Measurements from ENCODE around the gene TBCCD1. TPM values are rescaled to one million over a fixed set of nuclear protein-coding genes. Genes with fewer than 3 reads are reported as not detected.

The TBCCD1 gene
- total RNA-seq, 1 experiment from 2014 or later = 25.1 TPM

DNA sequence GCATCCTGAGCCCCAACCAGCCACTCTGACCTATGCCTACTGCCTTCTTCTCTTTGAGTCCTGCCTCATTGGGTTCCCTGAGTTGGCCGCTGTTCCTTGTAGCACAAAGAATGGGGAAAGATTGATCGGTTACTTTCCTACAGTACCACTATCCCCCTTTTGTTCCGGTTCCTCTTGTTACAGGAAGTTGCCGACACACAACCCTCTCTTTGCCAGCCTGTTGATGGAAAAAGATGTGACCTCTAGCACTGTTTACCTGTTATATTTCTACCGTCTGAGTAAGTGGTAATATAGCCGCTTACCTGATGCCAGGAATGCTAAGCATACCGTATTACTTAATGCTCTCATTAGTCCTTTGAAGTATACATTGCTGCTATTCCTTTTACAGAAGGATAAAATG lies 36.0 kb upstream of the TBCCD1 start:
- no peaks in the 10 kb centered on the region for H3K27me3 Mint-ChIP-seq (ENCODE audit: unreplicated experiment)
- DNase-seq = no peak
- H3K9me3 Mint-ChIP-seq (ENCODE audit: low read depth, unreplicated experiment) = no peaks in the 10 kb centered on the region
- intact Hi-C loops (cut with micrococcal nuclease; ENCODE audit: unreplicated experiment) = no loop called here
- no peak overlapping the region for H3K27ac Mint-ChIP-seq (ENCODE audit: unreplicated experiment)
- BruUV-seq (replicated peaks) = no TSS peak
- TF ChIP-seq, protein P1, sequence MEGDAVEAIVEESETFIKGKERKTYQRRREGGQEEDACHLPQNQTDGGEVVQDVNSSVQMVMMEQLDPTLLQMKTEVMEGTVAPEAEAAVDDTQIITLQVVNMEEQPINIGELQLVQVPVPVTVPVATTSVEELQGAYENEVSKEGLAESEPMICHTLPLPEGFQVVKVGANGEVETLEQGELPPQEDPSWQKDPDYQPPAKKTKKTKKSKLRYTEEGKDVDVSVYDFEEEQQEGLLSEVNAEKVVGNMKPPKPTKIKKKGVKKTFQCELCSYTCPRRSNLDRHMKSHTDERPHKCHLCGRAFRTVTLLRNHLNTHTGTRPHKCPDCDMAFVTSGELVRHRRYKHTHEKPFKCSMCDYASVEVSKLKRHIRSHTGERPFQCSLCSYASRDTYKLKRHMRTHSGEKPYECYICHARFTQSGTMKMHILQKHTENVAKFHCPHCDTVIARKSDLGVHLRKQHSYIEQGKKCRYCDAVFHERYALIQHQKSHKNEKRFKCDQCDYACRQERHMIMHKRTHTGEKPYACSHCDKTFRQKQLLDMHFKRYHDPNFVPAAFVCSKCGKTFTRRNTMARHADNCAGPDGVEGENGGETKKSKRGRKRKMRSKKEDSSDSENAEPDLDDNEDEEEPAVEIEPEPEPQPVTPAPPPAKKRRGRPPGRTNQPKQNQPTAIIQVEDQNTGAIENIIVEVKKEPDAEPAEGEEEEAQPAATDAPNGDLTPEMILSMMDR (IDR thresholded peaks at IDR 0.05; ENCODE audit: unreplicated experiment) = no peak
- peaks cover 7% of the 10 kb centered on the region for H3K36me3 Mint-ChIP-seq (ENCODE audit: insufficient read depth, unreplicated experiment)
- H3K4me3 Mint-ChIP-seq (ENCODE audit: low read depth, unreplicated experiment) = no peak overlapping the region
- CTCF ChIA-PET = interaction anchor here (1.0 kb wide), 1 partner anchor 12 kb away, joined by 4 read pairs; no protein-coding TSS in a partner anchor
- H3K4me1 Mint-ChIP-seq (ENCODE audit: low read depth, unreplicated experiment) = peaks cover 71% of the 10 kb centered on the region

DNA sequence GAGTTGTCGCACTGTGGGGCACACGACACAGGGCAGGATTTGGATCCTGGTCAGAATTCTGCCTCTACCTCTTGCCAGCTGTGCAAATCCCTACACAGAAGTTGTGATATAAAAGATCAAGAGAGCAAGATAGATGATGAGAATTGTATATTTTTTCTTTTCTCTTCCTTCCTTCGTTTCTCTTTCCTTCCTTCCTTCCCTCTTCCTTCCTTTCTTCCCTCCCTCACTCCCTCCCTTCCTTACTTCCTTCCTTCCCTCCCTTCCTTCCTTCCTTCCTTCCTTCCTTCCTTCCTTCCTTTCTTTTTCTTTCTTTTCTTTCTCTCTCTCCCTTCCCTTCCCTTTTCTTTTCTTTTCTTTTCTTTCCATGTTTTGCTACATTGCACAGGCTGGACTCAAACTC lies 33.8 kb upstream of the TBCCD1 start:
- no TSS peak for BruUV-seq (replicated peaks)
- Mint-ChIP-seq H3K27me3 (ENCODE audit: unreplicated experiment) (no peaks in the 10 kb centered on the region), H3K9me3 (ENCODE audit: low read depth, unreplicated experiment) (no peaks in the 10 kb centered on the region), H3K4me1 (ENCODE audit: low read depth, unreplicated experiment) (peaks cover 67% of the 10 kb centered on the region), H3K4me3 (ENCODE audit: low read depth, unreplicated experiment) (no peak overlapping the region), H3K36me3 (ENCODE audit: insufficient read depth, unreplicated experiment) (peaks cover 7% of the 10 kb centered on the region), H3K27ac (ENCODE audit: unreplicated experiment) (no peak overlapping the region)
- TF ChIP-seq, protein P1 (IDR thresholded peaks at IDR 0.05; ENCODE audit: unreplicated experiment) = no peak
- CTCF ChIA-PET = interaction anchor here (4.3 kb wide), 1 partner anchor 10 kb away, joined by 14 read pairs; no protein-coding TSS in a partner anchor
- intact Hi-C loops (cut with micrococcal nuclease; ENCODE audit: unreplicated experiment) = no loop called here
- no peak for DNase-seq

- Mint-ChIP-seq H3K36me3 (ENCODE audit: insufficient read depth, unreplicated experiment) (peaks cover 7% of the 10 kb centered on the region), H3K27me3 (ENCODE audit: unreplicated experiment) (no peaks in the 10 kb centered on the region), H3K9me3 (ENCODE audit: low read depth, unreplicated experiment) (no peaks in the 10 kb centered on the region), H3K4me3 (ENCODE audit: low read depth, unreplicated experiment) (no peak overlapping the region), H3K4me1 (ENCODE audit: low read depth, unreplicated experiment) (peaks cover 58% of the 10 kb centered on the region), H3K27ac (ENCODE audit: unreplicated experiment) (peak overlapping the region; percentile 84)
- intact Hi-C loops (cut with micrococcal nuclease; ENCODE audit: unreplicated experiment) = no loop called here
- TF ChIP-seq, protein P1 (IDR thresholded peaks at IDR 0.05; ENCODE audit: unreplicated experiment) = no peak
- no peak for DNase-seq
- CTCF ChIA-PET = interaction anchor here (1.1 to 4.3 kb wide), 3 partner anchors 9 to 29 kb away, joined by 3 to 14 read pairs (median 8); partner anchors contain the start of gene DNAJB11
- no TSS peak for BruUV-seq (replicated peaks)
Observed at GRCh38 chr3:186599785-186600166, 32.6 kb upstream of the TBCCD1 start.

- Mint-ChIP-seq H3K27ac (ENCODE audit: unreplicated experiment) (peak overlapping the region; percentile 84), H3K4me3 (ENCODE audit: low read depth, unreplicated experiment) (no peak overlapping the region), H3K36me3 (ENCODE audit: insufficient read depth, unreplicated experiment) (peaks cover 7% of the 10 kb centered on the region), H3K9me3 (ENCODE audit: low read depth, unreplicated experiment) (no peaks in the 10 kb centered on the region), H3K27me3 (ENCODE audit: unreplicated experiment) (no peaks in the 10 kb centered on the region), H3K4me1 (ENCODE audit: low read depth, unreplicated experiment) (peaks cover 58% of the 10 kb centered on the region)
- no TSS peak for BruUV-seq (replicated peaks)
- CTCF ChIA-PET = interaction anchor here (0.8 to 4.3 kb wide), 5 partner anchors 9 to 29 kb away, joined by 3 to 14 read pairs (median 5); partner anchors contain the start of gene DNAJB11
- TF ChIP-seq, protein P1 (IDR thresholded peaks at IDR 0.05; ENCODE audit: unreplicated experiment) = no peak
- intact Hi-C loops (cut with micrococcal nuclease; ENCODE audit: unreplicated experiment) = no loop called here
- peak; percentile 35 for DNase-seq
Observed at GRCh38 chr3:186599142-186599784, 32.1 kb upstream of the TBCCD1 start.
